ENCODE data around the gene ATP2B2. TPM values are rescaled to one million over a fixed set of nuclear protein-coding genes. Genes with fewer than 3 reads are reported as not detected.

ATP2B2 gene
- total RNA-seq, 4 donors from 2014 or later = 0.31 to 2.9 (median 1.8) TPM

DNA sequence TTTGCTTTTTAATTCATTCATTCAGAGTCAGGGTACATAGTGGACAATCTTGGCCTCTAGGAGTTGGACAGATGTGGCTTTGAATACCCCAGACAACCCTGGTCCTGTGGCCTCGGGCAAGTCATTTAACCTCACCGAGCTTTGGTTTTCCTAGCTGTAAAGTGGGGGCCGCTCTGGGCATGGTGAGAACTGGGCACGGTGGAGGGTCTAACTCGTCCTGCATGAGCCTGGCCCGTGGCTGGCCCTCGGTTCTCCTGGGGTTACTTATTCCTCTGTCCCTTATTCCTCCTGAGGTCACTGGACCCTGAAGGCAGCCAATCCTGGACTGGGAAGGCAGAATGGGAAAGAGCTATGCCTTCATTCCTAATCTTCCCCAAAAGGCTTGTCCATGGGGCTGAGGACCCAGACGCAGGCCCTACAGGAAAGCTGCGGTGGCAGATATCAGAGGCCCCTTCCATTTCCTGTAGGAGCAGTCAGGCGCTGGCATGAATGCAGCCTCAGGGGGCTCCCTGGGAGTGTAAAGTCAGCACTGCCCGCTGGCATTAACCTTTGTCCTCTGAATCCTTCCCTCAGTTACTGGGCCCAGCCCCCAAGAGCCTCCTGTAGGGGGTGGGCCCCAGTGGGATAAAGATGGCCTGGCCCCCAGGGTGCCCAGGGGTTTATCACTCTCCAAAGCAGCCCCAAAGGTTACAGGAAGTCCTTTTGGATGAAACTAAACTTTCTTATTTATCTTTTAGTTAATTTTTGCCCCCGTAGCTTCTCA lies 166.6 kb downstream of the ATP2B2 start:
- H3K36me3 ChIP-seq = no peaks in the 10 kb centered on the region
- in situ Hi-C loops (cut with MboI; ENCODE audit: low sequenced_read_pairs in 4 of 4) = no loop called here
- no peak overlapping the region for H3K27ac ChIP-seq
- peaks cover 19% of the 10 kb centered on the region in 2 donors for H3K4me1 ChIP-seq
- no peak for DNase-seq
- no peak for ATAC-seq
- H3K9me3 ChIP-seq = no peaks in the 10 kb centered on the region
- no peak for TF ChIP-seq POLR2A (IDR thresholded peaks at IDR 0.05)
- TF ChIP-seq, protein P1, sequence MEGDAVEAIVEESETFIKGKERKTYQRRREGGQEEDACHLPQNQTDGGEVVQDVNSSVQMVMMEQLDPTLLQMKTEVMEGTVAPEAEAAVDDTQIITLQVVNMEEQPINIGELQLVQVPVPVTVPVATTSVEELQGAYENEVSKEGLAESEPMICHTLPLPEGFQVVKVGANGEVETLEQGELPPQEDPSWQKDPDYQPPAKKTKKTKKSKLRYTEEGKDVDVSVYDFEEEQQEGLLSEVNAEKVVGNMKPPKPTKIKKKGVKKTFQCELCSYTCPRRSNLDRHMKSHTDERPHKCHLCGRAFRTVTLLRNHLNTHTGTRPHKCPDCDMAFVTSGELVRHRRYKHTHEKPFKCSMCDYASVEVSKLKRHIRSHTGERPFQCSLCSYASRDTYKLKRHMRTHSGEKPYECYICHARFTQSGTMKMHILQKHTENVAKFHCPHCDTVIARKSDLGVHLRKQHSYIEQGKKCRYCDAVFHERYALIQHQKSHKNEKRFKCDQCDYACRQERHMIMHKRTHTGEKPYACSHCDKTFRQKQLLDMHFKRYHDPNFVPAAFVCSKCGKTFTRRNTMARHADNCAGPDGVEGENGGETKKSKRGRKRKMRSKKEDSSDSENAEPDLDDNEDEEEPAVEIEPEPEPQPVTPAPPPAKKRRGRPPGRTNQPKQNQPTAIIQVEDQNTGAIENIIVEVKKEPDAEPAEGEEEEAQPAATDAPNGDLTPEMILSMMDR (IDR thresholded peaks at IDR 0.05 in 4 of 5, conservative IDR thresholded peaks at IDR 0.05 in 1 of 5) = no peak
- intact Hi-C loops (cut with DNase I; ENCODE audit: low total_unique reads) = no loop called here
- no peak overlapping the region for H3K4me3 ChIP-seq
- H3K27me3 ChIP-seq = no peaks in the 10 kb centered on the region

DNA sequence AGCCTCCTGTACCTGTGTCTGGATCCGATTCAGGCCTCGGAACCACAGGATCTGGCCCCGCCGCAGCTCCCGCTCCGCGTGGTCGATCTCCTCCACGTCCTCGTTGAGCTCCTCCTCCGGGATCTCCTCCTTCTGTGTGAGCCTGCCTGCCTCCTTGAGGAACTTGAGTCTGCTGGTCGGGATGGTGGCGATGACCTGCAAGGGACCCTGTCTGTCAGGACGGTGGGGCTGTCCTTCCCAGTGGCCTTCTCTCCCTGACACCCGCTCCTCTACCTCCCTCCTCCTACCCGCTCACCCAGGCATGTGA lies 167.3 kb downstream of the ATP2B2 start:
- H3K27me3 ChIP-seq = no peaks in the 10 kb centered on the region
- ATAC-seq (no peak), DNase-seq (no peak)
- H3K9me3 ChIP-seq = no peaks in the 10 kb centered on the region
- in situ Hi-C loops (cut with MboI; ENCODE audit: low sequenced_read_pairs in 4 of 4) = no loop called here
- no peak overlapping the region for H3K27ac ChIP-seq
- no peak for TF ChIP-seq POLR2A (IDR thresholded peaks at IDR 0.05)
- TF ChIP-seq, protein P1 (IDR thresholded peaks at IDR 0.05 in 4 of 5, conservative IDR thresholded peaks at IDR 0.05 in 1 of 5) = no peak
- H3K4me1 ChIP-seq = peaks cover 24 to 25% of the 10 kb centered on the region in 2 donors
- intact Hi-C loops (cut with DNase I; ENCODE audit: low total_unique reads) = no loop called here
- no peaks in the 10 kb centered on the region for H3K36me3 ChIP-seq
- no peak overlapping the region for H3K4me3 ChIP-seq

DNA sequence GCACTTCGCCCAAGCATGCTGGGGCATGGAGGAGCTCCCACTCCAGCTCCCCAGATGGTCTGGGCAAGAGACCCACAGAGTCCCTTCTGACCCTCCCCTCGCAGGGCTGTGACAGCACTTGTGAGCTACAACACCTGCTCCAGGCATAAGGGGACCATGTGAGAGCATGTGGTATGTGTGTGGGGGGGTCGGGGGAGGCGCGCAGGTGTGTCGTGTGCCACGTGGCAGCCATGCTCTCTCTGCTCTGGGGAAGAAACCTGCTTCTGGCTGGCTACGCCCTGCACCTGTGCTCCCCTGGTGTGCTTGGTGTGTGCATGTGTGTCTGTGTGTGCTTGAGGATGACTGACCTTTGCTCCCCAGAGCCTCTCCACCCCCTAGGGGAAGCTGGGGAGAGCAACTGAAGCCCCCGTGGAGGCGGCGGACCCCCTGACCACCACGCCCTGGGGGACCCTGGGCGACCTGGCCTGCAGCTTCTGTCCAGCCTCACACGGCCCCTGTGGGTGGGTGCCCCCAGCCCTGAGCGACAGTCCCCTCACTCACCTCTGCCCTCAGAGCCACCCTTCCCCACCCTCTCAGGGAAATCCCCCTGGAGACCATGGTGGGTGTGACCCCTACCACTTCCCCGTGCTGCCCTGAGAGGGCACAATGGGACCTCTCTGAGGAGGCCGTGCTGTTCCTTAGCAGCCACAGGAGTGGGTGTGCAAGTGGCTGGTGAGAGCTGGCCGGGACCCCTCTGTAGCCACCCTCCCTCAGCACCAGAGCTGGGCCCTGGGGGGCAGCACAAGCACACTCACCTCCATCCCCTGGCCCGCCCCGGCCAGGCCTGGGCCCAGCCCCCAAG lies 167.8 kb downstream of the ATP2B2 start:
- in situ Hi-C loops (cut with MboI; ENCODE audit: low sequenced_read_pairs in 4 of 4) = no loop called here
- intact Hi-C loops (cut with DNase I; ENCODE audit: low total_unique reads) = no loop called here
- Histone ChIP-seq H3K9me3 (no peaks in the 10 kb centered on the region), H3K4me3 (no peak overlapping the region), H3K27ac (no peak overlapping the region), H3K4me1 (peaks cover 24 to 25% of the 10 kb centered on the region in 2 donors), H3K36me3 (no peaks in the 10 kb centered on the region), H3K27me3 (no peaks in the 10 kb centered on the region)
- DNase-seq (no peak), ATAC-seq (no peak)
- TF ChIP-seq, protein P1 (IDR thresholded peaks at IDR 0.05 in 4 of 5, conservative IDR thresholded peaks at IDR 0.05 in 1 of 5) = no peak
- no peak for TF ChIP-seq POLR2A (IDR thresholded peaks at IDR 0.05)

DNA sequence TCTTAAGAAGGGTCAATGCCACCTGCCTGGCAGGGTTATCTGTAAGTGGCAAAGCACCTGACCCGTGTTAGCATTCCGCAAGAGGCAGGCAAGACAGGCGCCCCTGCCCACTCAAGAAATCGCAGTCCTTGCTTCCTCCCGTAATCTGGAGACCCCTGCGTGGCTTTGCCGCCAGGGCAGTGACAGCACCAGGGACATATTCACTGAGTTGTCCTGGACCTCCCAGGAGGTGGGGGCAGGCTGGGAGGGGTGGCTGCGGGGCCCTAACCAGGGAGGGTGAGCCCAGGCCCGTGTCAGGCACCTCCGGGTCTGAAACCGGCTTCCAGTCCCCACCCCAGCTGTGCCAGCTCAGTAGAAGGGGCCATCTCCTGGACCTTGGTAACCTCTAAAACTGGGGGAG lies 168.6 kb downstream of the ATP2B2 start:
- in situ Hi-C loops (cut with MboI; ENCODE audit: low sequenced_read_pairs in 4 of 4) = no loop called here
- DNase-seq = no peak

More for the DNA sequence above, 168.6 kb downstream of the ATP2B2 start:
- Histone ChIP-seq H3K4me3 (no peak overlapping the region), H3K9me3 (no peaks in the 10 kb centered on the region), H3K4me1 (peaks cover 20 to 22% of the 10 kb centered on the region in 2 donors), H3K27me3 (no peaks in the 10 kb centered on the region), H3K36me3 (no peaks in the 10 kb centered on the region), H3K27ac (peak overlapping the region in 2 of 4 donors; percentile 86 to 87)
- no peak for ATAC-seq
- intact Hi-C loops (cut with DNase I; ENCODE audit: low total_unique reads) = no loop called here
- TF ChIP-seq POLR2A (IDR thresholded peaks at IDR 0.05) = no peak
- TF ChIP-seq, protein P1 (IDR thresholded peaks at IDR 0.05 in 4 of 5, conservative IDR thresholded peaks at IDR 0.05 in 1 of 5) = no peak
